ENCODE data around the gene ADORA2B. TPM values are rescaled to one million over a fixed set of nuclear protein-coding genes. Genes with fewer than 3 reads are reported as not detected.
A peak's percentile ranks its signal among the peaks of the same experiment; 100 is the strongest.
"Not testable (repeated sequence)": the region's sequence is repeated elsewhere in the genome, so short reads cannot be mapped to it uniquely, and the experiment has no call there.

The ADORA2B gene
- total RNA-seq, 1 donor from 2014 or later = 7.1 TPM

DNA sequence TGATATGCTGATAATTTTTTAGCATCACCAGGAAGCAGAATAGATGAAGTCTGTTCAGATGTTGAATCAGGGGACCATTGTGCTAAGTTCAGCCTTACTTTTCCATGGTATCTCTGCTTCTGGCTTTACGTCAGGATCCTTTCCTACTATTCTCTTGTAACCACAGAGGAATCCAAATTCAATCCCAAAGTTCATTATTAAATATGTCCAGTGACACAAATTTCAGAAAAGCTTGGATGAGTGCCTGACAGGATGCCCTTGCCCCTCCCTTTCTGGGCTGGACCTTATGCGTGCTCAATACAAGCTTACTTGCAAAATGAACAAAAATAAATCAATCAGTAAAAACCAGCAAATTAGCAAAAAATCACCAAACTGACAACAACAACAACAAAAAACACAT is 37.6 kb upstream of the ADORA2B start:
- DNase-seq = no peak

DNA sequence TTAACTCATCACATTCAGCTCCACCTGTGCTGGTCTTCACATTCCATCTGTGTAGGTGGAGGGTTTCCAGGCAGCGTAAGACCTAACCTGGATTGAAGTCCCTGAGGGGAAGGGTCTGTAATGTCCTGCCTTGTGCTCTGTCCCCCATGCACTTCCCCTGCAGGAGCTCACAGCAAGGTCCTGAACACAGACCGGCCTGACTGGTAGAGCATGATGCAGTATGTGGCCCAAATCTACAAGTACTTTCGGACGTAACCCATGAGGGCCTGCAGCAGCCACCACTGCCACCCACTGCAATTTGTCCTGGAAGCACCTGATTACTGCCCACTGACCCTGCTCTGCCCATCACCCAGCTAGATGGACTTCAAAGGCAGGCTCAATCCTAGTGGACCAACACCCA is 36.6 kb upstream of the ADORA2B start:
- no peaks in the 10 kb centered on the region for H3K4me1 ChIP-seq
- DNase-seq (no peak), ATAC-seq (no peak)
- intact Hi-C loops (cut with DNase I) = no loop called here
- no peak overlapping the region for H3K4me3 ChIP-seq
- no peaks in the 10 kb centered on the region for H3K27me3 ChIP-seq
- H3K27ac ChIP-seq = no peak overlapping the region
- no peaks in the 10 kb centered on the region for H3K36me3 ChIP-seq
- TF ChIP-seq, protein P1, sequence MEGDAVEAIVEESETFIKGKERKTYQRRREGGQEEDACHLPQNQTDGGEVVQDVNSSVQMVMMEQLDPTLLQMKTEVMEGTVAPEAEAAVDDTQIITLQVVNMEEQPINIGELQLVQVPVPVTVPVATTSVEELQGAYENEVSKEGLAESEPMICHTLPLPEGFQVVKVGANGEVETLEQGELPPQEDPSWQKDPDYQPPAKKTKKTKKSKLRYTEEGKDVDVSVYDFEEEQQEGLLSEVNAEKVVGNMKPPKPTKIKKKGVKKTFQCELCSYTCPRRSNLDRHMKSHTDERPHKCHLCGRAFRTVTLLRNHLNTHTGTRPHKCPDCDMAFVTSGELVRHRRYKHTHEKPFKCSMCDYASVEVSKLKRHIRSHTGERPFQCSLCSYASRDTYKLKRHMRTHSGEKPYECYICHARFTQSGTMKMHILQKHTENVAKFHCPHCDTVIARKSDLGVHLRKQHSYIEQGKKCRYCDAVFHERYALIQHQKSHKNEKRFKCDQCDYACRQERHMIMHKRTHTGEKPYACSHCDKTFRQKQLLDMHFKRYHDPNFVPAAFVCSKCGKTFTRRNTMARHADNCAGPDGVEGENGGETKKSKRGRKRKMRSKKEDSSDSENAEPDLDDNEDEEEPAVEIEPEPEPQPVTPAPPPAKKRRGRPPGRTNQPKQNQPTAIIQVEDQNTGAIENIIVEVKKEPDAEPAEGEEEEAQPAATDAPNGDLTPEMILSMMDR (IDR thresholded peaks at IDR 0.05) = no peak
- no peaks in the 10 kb centered on the region for H3K9me3 ChIP-seq

More for the DNA sequence above, 37.6 kb upstream of the ADORA2B start:
- no peak overlapping the region for H3K27ac ChIP-seq
- intact Hi-C loops (cut with DNase I) = no loop called here
- H3K27me3 ChIP-seq = no peaks in the 10 kb centered on the region
- ATAC-seq = no peak
- no peaks in the 10 kb centered on the region for H3K36me3 ChIP-seq
- TF ChIP-seq, protein P1 (IDR thresholded peaks at IDR 0.05) = no peak
- no peak overlapping the region for H3K4me3 ChIP-seq
- no peaks in the 10 kb centered on the region for H3K9me3 ChIP-seq
- H3K4me1 ChIP-seq = no peaks in the 10 kb centered on the region

DNA sequence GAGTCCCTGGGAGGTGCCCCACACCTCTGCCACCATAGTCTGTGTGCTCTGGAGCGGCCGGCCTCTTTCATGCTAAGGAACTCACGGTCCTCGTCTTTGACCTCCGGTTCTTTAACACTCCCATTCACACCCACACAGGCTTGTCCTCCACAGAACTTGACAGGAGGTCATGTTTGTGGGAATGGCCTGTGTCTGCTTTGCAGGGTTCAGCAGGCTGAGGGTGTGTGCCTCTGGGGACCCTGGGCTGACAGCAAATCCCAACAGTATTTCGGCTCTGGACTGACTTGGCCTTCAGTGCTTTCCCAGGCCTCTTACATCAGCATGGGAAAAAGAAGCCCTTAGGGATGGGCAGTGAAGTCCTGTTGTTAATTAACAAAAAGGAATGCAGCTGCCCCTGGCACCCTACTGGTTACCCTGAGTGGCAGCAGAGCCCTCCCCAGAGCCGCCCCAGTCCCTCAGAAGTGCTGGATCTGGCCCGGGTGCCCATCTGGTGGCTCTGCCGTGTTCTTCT is 35.4 kb upstream of the ADORA2B start:
- no peaks in the 10 kb centered on the region for H3K27me3 ChIP-seq
- no peaks in the 10 kb centered on the region for H3K4me1 ChIP-seq
- peak; percentile 30 for ATAC-seq
- H3K27ac ChIP-seq = no peak overlapping the region
- no peak overlapping the region for H3K4me3 ChIP-seq
- intact Hi-C loops (cut with DNase I) = no loop called here
- DNase-seq = no peak
- H3K36me3 ChIP-seq = no peaks in the 10 kb centered on the region
- TF ChIP-seq, protein P1 (IDR thresholded peaks at IDR 0.05) = no peak
- no peaks in the 10 kb centered on the region for H3K9me3 ChIP-seq

DNA sequence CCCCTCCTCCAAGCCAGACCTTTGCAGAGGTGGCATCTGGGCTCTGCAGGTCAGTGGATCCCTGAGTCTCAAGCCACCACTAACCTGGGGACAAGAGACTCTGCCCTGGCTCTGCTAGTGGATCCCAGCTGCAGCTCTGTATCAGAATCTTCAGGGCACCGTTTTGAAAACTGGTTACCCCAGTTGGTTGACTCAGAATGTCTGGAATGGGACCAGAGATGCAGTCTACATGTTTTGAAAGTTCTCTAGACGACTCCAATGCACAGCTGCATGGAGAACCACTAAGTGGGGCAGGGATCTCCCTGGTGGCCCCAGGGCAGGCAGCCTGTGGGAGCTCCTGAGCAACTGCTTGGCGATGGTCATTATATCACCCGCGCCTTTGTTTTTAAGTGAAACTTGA is 34.1 kb upstream of the ADORA2B start:
- no peaks in the 10 kb centered on the region for H3K9me3 ChIP-seq
- H3K27me3 ChIP-seq = no peaks in the 10 kb centered on the region
- H3K4me3 ChIP-seq = no peak overlapping the region
- intact Hi-C loops (cut with DNase I) = no loop called here
- H3K36me3 ChIP-seq = no peaks in the 10 kb centered on the region
- TF ChIP-seq, protein P1 (IDR thresholded peaks at IDR 0.05) = no peak
- DNase-seq (no peak), ATAC-seq (no peak)
- H3K27ac ChIP-seq = no peak overlapping the region
- no peaks in the 10 kb centered on the region for H3K4me1 ChIP-seq

DNA sequence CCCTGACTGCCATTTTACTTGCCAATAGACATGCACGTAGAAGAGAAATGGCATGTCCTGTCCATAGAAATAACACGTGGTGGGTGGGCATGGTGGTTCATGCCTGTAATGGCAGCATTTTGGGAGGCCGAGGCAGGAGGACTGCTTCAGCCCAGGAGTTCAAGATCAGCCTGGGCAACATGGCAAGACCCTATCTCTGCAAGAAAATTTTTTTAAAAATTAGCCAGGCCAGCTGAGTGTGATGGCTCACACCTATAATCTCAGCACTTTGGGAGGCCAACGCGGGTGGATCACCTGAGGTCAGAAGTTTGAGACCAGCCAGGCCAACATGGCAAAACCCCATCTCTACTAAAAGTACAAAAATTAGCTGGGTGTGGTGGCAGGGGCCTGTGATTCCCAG is 33.2 kb upstream of the ADORA2B start:
- H3K9me3 ChIP-seq; intact Hi-C loops (cut with DNase I); H3K27ac ChIP-seq; H3K4me1 ChIP-seq; H3K27me3 ChIP-seq; ATAC-seq; H3K36me3 ChIP-seq; DNase-seq; H3K4me3 ChIP-seq: not testable (repeated sequence)

DNA sequence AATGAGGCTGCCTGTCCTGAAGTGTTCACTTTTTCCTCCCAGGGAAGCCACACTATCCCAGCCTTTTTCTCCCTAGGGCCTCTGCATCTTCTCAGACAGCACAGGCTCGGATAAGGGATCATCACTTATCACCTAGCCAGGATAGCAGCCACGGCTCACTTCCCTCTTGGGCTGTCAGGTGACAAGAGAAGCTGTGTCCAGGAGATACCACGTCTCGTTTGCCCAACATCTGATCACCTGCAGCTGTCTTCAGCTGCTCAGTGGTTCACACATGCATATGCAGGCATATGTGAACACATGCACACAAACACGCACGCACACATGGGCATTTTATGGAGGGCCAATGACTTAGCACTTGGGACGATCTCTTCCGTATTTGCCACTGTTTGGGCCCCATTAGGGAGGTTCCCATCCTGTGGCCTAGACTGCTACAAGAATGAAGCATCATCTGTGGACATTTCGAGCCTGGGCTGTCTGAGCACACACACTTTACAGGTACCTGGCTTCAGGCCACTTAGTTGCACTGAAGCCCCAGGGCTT is 32.4 kb upstream of the ADORA2B start:
- DNase-seq = no peak
- H3K4me1 ChIP-seq = peaks cover 4% of the 10 kb centered on the region
- intact Hi-C loops (cut with DNase I) = no loop called here

More for the DNA sequence above, 32.4 kb upstream of the ADORA2B start:
- ATAC-seq = no peak
- Histone ChIP-seq H3K9me3 (no peaks in the 10 kb centered on the region), H3K36me3 (no peaks in the 10 kb centered on the region), H3K27ac (no peak overlapping the region), H3K4me3 (no peak overlapping the region), H3K27me3 (peaks cover 7% of the 10 kb centered on the region)
- TF ChIP-seq, protein P1 (IDR thresholded peaks at IDR 0.05) = no peak
